Measurements from ENCODE around the gene KCNN4. TPM values are rescaled to one million over a fixed set of nuclear protein-coding genes. Genes with fewer than 3 reads are reported as not detected.
A peak's percentile ranks its signal among the peaks of the same experiment; 100 is the strongest.

Gene KCNN4
- polyA plus RNA-seq, 1 of the 3 experiments (the other 2 are of a cell fraction): 22.2 TPM

DNA sequence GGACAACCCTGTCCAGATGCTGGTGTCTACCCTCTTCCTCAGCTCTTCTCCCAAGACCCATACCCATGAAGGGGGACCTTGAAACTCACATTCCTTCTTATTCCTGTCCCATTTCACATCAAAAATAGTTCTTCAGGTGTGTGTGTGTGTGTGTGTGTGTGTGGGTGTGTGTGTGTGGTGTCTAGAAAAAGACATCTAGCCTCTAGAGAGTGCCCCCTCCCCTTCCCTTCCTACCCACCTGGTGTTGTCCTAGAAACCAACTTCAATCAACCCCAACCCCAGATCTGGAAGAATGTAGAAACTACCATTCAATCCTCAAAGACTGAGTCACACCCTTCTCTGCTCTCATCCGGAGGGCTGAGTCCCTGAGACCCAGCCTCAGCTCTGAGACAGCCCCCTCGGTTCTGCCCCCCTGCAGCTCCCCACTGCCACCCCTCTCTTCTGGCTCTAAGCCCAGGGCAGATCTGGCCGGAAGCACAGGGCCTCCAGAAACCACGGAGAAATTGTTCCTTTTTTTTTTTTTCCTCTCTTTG is 3.5 kb downstream of the KCNN4 start:
- Histone ChIP-seq H4K20me1 (ENCODE audit: insufficient read depth) (no peaks in the 10 kb centered on the region), H3K4me2 (peak overlapping the region; percentile 85), H3K9ac (no peak overlapping the region), H3K79me2 (ENCODE audit: insufficient read depth) (no peaks in the 10 kb centered on the region), H2AFZ (ENCODE audit: low read depth) (peak overlapping the region; percentile 57), H3K4me3 (ENCODE audit: low read depth in 2 of 2, low read length in 1 of 2) (no peak overlapping the region), H3K27me3 (ENCODE audit: insufficient read depth) (no peaks in the 10 kb centered on the region), H3K36me3 (replicated peaks in 1 of 2; ENCODE audit: control insufficient read depth in 1 of 2, insufficient read depth in 2 of 2, low read length in 1 of 2) (no peaks in the 10 kb centered on the region), H3K9me3 (no peaks in the 10 kb centered on the region), H3K9me2 (no peaks in the 10 kb centered on the region), H3K27ac (ENCODE audit: low read depth in 2 of 2, low read length in 1 of 2) (peak overlapping the region in 1 of 2 experiments; percentile 64; a peak in 2 of 4 replicates), H3K4me1 (ENCODE audit: control insufficient read depth in 1 of 2, insufficient read depth in 2 of 2, low read depth in 1 of 2, low read length in 1 of 2) (peaks cover 19% of the 10 kb centered on the region in 2 experiments; a peak in 3 of 4 replicates), H3F3A (replicated peaks; ENCODE audit: insufficient read depth) (peaks cover 6% of the 10 kb centered on the region)
- peak; percentile 69 for DNase-seq
- POLR2A ChIA-PET: interaction anchor here (1.6 kb wide), 1 partner anchor 22 kb away, joined by 3 read pairs; no protein-coding TSS in a partner anchor
- CTCF ChIA-PET: interaction anchor here (0.7 to 7.6 kb wide), 4 partner anchors 10 to 312 kb away, joined by 3 to 62 read pairs (median 25); partner anchors contain the start of gene LYPD3
- 7% methylated on average over 4 of the region's 4 CpGs for WGBS (ENCODE audit: low lambda C conversion rate)
- TF ChIP-seq ELF1 (IDR thresholded peaks at IDR 0.05): no peak
- TF ChIP-seq, protein P1, sequence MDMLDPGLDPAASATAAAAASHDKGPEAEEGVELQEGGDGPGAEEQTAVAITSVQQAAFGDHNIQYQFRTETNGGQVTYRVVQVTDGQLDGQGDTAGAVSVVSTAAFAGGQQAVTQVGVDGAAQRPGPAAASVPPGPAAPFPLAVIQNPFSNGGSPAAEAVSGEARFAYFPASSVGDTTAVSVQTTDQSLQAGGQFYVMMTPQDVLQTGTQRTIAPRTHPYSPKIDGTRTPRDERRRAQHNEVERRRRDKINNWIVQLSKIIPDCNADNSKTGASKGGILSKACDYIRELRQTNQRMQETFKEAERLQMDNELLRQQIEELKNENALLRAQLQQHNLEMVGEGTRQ (IDR thresholded peaks at IDR 0.05; ENCODE audit: borderline replicate concordance, low read depth, low read length): no peak
- TF ChIP-seq NFIC (IDR thresholded peaks at IDR 0.05; ENCODE audit: borderline replicate concordance): peak; percentile 90
- TF ChIP-seq, protein P2, sequence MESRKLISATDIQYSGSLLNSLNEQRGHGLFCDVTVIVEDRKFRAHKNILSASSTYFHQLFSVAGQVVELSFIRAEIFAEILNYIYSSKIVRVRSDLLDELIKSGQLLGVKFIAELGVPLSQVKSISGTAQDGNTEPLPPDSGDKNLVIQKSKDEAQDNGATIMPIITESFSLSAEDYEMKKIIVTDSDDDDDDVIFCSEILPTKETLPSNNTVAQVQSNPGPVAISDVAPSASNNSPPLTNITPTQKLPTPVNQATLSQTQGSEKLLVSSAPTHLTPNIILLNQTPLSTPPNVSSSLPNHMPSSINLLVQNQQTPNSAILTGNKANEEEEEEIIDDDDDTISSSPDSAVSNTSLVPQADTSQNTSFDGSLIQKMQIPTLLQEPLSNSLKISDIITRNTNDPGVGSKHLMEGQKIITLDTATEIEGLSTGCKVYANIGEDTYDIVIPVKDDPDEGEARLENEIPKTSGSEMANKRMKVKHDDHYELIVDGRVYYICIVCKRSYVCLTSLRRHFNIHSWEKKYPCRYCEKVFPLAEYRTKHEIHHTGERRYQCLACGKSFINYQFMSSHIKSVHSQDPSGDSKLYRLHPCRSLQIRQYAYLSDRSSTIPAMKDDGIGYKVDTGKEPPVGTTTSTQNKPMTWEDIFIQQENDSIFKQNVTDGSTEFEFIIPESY (IDR thresholded peaks at IDR 0.05; ENCODE audit: borderline replicate concordance, low read depth): no peak
- TF ChIP-seq RFX5 (IDR thresholded peaks at IDR 0.05; ENCODE audit: low read length): no peak
- TF ChIP-seq TEAD4 (IDR thresholded peaks at IDR 0.05; ENCODE audit: borderline replicate concordance, insufficient read depth): 0 out of 2 replicates have a peak, but pooled peaks have one; percentile 11
- no peak for TF ChIP-seq TAF1 (IDR thresholded peaks at IDR 0.05; ENCODE audit: borderline replicate concordance, low read depth, low read length)
- no peak for TF ChIP-seq SMC3 (IDR thresholded peaks at IDR 0.05; ENCODE audit: low read depth, low read length)
- TF ChIP-seq FOSL2 (IDR thresholded peaks at IDR 0.05; ENCODE audit: borderline replicate concordance, low read depth): no peak; the same call in 1 of the 2 replicates
- TF ChIP-seq FOXJ3 (CRISPR knock-in tag; IDR thresholded peaks at IDR 0.05): no peak
- no peak for TF ChIP-seq GABPA (IDR thresholded peaks at IDR 0.05; ENCODE audit: low read depth)
- peak in 1 of 2 experiments; percentile 46; a peak in 1 of 4 replicates for TF ChIP-seq EP300 (IDR thresholded peaks at IDR 0.05; ENCODE audit: borderline replicate concordance in 1 of 2, low read depth in 1 of 2, low read length in 1 of 2)
- TF ChIP-seq, protein P3, sequence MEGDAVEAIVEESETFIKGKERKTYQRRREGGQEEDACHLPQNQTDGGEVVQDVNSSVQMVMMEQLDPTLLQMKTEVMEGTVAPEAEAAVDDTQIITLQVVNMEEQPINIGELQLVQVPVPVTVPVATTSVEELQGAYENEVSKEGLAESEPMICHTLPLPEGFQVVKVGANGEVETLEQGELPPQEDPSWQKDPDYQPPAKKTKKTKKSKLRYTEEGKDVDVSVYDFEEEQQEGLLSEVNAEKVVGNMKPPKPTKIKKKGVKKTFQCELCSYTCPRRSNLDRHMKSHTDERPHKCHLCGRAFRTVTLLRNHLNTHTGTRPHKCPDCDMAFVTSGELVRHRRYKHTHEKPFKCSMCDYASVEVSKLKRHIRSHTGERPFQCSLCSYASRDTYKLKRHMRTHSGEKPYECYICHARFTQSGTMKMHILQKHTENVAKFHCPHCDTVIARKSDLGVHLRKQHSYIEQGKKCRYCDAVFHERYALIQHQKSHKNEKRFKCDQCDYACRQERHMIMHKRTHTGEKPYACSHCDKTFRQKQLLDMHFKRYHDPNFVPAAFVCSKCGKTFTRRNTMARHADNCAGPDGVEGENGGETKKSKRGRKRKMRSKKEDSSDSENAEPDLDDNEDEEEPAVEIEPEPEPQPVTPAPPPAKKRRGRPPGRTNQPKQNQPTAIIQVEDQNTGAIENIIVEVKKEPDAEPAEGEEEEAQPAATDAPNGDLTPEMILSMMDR (IDR thresholded peaks at IDR 0.05): no peak
- TF ChIP-seq, protein P4, sequence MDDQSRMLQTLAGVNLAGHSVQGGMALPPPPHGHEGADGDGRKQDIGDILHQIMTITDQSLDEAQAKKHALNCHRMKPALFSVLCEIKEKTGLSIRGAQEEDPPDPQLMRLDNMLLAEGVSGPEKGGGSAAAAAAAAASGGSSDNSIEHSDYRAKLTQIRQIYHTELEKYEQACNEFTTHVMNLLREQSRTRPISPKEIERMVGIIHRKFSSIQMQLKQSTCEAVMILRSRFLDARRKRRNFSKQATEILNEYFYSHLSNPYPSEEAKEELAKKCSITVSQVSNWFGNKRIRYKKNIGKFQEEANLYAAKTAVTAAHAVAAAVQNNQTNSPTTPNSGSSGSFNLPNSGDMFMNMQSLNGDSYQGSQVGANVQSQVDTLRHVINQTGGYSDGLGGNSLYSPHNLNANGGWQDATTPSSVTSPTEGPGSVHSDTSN (IDR thresholded peaks at IDR 0.05): no peak
- TF ChIP-seq EZH2phosphoT487 (IDR thresholded peaks at IDR 0.05; ENCODE audit: borderline replicate concordance, low read depth): no peak
- TF ChIP-seq TCF12 (IDR thresholded peaks at IDR 0.05): peak; percentile 63
- TF ChIP-seq YY1 (IDR thresholded peaks at IDR 0.05; ENCODE audit: low read depth): no peak
- TF ChIP-seq, protein P5, sequence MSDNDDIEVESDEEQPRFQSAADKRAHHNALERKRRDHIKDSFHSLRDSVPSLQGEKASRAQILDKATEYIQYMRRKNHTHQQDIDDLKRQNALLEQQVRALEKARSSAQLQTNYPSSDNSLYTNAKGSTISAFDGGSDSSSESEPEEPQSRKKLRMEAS (IDR thresholded peaks at IDR 0.05; ENCODE audit: low read depth): no peak
- TF ChIP-seq CHD2 (IDR thresholded peaks at IDR 0.05; ENCODE audit: low read length, partially characterized antibody): no peak
- TF ChIP-seq NRF1 (IDR thresholded peaks at IDR 0.05; ENCODE audit: low read depth, low read length): no peak
- TF ChIP-seq, protein P6, sequence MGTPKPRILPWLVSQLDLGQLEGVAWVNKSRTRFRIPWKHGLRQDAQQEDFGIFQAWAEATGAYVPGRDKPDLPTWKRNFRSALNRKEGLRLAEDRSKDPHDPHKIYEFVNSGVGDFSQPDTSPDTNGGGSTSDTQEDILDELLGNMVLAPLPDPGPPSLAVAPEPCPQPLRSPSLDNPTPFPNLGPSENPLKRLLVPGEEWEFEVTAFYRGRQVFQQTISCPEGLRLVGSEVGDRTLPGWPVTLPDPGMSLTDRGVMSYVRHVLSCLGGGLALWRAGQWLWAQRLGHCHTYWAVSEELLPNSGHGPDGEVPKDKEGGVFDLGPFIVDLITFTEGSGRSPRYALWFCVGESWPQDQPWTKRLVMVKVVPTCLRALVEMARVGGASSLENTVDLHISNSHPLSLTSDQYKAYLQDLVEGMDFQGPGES (IDR thresholded peaks at IDR 0.05; ENCODE audit: low read depth, low read length): no peak
- TF ChIP-seq, protein P7, sequence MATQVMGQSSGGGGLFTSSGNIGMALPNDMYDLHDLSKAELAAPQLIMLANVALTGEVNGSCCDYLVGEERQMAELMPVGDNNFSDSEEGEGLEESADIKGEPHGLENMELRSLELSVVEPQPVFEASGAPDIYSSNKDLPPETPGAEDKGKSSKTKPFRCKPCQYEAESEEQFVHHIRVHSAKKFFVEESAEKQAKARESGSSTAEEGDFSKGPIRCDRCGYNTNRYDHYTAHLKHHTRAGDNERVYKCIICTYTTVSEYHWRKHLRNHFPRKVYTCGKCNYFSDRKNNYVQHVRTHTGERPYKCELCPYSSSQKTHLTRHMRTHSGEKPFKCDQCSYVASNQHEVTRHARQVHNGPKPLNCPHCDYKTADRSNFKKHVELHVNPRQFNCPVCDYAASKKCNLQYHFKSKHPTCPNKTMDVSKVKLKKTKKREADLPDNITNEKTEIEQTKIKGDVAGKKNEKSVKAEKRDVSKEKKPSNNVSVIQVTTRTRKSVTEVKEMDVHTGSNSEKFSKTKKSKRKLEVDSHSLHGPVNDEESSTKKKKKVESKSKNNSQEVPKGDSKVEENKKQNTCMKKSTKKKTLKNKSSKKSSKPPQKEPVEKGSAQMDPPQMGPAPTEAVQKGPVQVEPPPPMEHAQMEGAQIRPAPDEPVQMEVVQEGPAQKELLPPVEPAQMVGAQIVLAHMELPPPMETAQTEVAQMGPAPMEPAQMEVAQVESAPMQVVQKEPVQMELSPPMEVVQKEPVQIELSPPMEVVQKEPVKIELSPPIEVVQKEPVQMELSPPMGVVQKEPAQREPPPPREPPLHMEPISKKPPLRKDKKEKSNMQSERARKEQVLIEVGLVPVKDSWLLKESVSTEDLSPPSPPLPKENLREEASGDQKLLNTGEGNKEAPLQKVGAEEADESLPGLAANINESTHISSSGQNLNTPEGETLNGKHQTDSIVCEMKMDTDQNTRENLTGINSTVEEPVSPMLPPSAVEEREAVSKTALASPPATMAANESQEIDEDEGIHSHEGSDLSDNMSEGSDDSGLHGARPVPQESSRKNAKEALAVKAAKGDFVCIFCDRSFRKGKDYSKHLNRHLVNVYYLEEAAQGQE (IDR thresholded peaks at IDR 0.05; ENCODE audit: low read depth, low read length): no peak

Measured in SK-N-SH (cell line).